ENCODE data around the gene NEK6. TPM values are rescaled to one million over a fixed set of nuclear protein-coding genes. Genes with fewer than 3 reads are reported as not detected.
"Not testable (repeated sequence)": the region's sequence is repeated elsewhere in the genome, so short reads cannot be mapped to it uniquely, and the experiment has no call there.

The NEK6 gene
- polyA plus RNA-seq, 2 of the 4 experiments (the other 2 are of a cell fraction) = 26.1 to 33.7 TPM

DNA sequence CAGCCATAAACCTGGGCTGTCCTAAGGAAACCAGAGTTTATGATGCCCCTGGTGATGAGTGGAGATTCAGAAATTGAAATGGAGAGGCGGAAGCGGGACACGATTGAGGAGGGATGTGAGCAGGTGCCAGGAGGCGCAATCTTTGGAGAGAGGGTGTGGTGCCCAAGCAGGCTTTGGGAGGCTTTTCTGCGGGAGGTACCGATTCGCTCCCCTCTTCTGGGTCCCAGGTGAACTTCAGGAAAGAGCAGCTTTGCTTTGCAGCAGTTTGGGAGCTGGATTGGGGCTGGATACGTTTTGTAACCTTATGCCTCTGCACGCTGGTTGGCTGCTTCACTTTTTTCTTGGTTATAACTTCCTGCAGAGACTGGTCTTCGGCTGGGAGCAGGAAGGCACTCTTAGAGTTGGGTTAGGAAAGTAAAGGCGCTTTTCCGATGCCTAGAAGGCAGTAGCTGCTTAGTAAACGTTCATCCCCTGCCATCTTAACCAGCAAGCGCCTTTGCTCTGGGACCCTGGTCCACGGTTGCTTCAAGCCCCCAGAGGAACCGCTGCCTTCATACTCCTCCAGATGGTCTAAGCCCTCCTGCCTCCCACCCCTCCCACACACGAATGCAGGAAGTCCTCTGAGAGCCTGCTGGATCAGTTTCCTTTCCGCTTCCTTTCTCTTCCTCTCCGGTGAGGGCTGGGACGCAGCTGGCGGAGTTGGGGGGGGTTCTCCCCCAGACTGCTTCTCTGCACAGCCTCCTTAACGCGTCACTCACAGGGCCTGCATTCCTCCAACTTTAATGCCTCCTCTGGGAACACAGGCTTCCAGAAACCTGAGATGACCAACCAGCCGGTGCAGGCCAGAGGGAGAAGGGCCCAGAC is 15.2 kb upstream of the NEK6 start:
- peak in 1 of 2 experiments; percentile 30; a peak in 3 of 6 replicates for ATAC-seq
- 74% methylated on average over 24 of the region's 24 CpGs for WGBS (ENCODE audit: missing lambda C conversion rate)
- CTCF ChIA-PET = interaction anchor here (1.0 to 1.3 kb wide), 3 partner anchors 10 to 666 kb away, joined by 3 to 4 read pairs (median 3); no protein-coding TSS in a partner anchor
- FAIRE-seq = no peak
- Histone ChIP-seq H3K4me3 (no peak overlapping the region), H3K27ac (no peak overlapping the region), H3K9me3 (no peaks in the 10 kb centered on the region), H3K4me1 (no peaks in the 10 kb centered on the region), H3K4me2 (no peak overlapping the region)
- TF ChIP-seq, protein P1, sequence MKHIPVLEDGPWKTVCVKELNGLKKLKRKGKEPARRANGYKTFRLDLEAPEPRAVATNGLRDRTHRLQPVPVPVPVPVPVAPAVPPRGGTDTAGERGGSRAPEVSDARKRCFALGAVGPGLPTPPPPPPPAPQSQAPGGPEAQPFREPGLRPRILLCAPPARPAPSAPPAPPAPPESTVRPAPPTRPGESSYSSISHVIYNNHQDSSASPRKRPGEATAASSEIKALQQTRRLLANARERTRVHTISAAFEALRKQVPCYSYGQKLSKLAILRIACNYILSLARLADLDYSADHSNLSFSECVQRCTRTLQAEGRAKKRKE (CRISPR knock-in tag; IDR thresholded peaks at IDR 0.05; ENCODE audit: low read depth) = no peak
- TF ChIP-seq CHD2 (IDR thresholded peaks at IDR 0.05; ENCODE audit: low read length, partially characterized antibody) (no peak), KDM1A (IDR thresholded peaks at IDR 0.05; ENCODE audit: low read depth) (no peak), HOXB5 (CRISPR knock-in tag; IDR thresholded peaks at IDR 0.05) (no peak), RCOR1 (IDR thresholded peaks at IDR 0.05; ENCODE audit: low read depth, low read length) (no peak), HDAC2 (IDR thresholded peaks at IDR 0.05) (no peak)
- TF ChIP-seq, protein P2, sequence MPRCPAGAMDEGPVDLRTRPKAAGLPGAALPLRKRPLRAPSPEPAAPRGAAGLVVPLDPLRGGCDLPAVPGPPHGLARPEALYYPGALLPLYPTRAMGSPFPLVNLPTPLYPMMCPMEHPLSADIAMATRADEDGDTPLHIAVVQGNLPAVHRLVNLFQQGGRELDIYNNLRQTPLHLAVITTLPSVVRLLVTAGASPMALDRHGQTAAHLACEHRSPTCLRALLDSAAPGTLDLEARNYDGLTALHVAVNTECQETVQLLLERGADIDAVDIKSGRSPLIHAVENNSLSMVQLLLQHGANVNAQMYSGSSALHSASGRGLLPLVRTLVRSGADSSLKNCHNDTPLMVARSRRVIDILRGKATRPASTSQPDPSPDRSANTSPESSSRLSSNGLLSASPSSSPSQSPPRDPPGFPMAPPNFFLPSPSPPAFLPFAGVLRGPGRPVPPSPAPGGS (IDR thresholded peaks at IDR 0.05) = no peak
- TF ChIP-seq, protein P3, sequence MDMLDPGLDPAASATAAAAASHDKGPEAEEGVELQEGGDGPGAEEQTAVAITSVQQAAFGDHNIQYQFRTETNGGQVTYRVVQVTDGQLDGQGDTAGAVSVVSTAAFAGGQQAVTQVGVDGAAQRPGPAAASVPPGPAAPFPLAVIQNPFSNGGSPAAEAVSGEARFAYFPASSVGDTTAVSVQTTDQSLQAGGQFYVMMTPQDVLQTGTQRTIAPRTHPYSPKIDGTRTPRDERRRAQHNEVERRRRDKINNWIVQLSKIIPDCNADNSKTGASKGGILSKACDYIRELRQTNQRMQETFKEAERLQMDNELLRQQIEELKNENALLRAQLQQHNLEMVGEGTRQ (IDR thresholded peaks at IDR 0.05) = no peak
- TF ChIP-seq, protein P4, sequence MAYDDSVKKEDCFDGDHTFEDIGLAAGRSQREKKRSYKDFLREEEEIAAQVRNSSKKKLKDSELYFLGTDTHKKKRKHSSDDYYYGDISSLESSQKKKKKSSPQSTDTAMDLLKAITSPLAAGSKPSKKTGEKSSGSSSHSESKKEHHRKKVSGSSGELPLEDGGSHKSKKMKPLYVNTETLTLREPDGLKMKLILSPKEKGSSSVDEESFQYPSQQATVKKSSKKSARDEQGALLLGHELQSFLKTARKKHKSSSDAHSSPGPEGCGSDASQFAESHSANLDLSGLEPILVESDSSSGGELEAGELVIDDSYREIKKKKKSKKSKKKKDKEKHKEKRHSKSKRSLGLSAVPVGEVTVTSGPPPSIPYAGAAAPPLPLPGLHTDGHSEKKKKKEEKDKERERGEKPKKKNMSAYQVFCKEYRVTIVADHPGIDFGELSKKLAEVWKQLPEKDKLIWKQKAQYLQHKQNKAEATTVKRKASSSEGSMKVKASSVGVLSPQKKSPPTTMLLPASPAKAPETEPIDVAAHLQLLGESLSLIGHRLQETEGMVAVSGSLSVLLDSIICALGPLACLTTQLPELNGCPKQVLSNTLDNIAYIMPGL (CRISPR knock-in tag; IDR thresholded peaks at IDR 0.05; ENCODE audit: borderline replicate concordance) = no peak
- TF ChIP-seq, protein P5, sequence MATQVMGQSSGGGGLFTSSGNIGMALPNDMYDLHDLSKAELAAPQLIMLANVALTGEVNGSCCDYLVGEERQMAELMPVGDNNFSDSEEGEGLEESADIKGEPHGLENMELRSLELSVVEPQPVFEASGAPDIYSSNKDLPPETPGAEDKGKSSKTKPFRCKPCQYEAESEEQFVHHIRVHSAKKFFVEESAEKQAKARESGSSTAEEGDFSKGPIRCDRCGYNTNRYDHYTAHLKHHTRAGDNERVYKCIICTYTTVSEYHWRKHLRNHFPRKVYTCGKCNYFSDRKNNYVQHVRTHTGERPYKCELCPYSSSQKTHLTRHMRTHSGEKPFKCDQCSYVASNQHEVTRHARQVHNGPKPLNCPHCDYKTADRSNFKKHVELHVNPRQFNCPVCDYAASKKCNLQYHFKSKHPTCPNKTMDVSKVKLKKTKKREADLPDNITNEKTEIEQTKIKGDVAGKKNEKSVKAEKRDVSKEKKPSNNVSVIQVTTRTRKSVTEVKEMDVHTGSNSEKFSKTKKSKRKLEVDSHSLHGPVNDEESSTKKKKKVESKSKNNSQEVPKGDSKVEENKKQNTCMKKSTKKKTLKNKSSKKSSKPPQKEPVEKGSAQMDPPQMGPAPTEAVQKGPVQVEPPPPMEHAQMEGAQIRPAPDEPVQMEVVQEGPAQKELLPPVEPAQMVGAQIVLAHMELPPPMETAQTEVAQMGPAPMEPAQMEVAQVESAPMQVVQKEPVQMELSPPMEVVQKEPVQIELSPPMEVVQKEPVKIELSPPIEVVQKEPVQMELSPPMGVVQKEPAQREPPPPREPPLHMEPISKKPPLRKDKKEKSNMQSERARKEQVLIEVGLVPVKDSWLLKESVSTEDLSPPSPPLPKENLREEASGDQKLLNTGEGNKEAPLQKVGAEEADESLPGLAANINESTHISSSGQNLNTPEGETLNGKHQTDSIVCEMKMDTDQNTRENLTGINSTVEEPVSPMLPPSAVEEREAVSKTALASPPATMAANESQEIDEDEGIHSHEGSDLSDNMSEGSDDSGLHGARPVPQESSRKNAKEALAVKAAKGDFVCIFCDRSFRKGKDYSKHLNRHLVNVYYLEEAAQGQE (IDR thresholded peaks at IDR 0.05) = no peak
- POLR2A ChIA-PET = no interaction called here
- DNase-seq (ENCODE audit: low read depth in 1 of 2, low spot score in 1 of 2) = no peak

DNA sequence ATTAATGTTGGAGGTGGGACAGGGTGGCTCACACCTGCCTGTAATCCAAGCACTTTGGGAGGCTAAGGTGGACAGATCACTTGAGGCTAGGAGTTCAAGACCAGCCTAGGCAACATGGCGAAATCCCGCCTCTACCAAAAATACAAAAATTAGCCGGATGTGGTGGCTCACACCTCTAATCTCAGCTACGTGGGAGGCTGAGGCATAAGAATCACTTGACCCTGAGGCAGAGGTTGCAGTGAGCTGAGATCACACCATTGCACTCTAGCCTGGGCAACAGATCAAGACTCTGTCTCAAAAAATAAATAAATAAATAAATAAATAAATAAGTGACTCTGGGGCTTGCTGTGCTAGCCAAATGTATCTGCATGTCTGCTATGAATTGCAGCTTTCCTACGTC is 10.4 kb upstream of the NEK6 start:
- 82% methylated on average over 5 of the region's 5 CpGs for WGBS (ENCODE audit: missing lambda C conversion rate)
- CTCF ChIA-PET = interaction anchor here (0.8 to 1.4 kb wide), 2 partner anchors 13 to 121 kb away, joined by 3 to 5 read pairs; no protein-coding TSS in a partner anchor

DNA sequence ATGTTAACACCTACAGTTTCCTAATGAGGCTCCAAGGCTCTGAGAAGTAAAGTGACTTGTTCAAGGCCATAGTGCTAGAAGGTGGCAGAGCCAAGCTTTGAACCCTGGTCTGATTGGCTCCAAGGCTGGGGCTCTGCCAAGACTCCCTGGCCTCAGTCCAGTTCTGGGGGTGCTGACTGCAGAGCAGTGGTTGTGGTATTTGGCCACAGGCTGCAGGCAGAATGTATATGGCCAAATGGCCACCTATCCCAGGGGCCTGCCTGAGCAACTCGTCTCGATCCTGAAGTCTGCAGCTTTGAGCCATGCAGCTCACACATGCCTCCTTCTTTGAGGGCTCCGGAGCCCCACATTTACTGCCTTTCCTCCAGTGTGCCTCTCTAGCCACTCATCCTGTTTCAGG is 9.7 kb upstream of the NEK6 start:
- CTCF ChIA-PET = interaction anchor here (0.8 kb wide), 1 partner anchor 13 kb away, joined by 3 read pairs; no protein-coding TSS in a partner anchor
- Histone ChIP-seq H3K27ac (no peak overlapping the region), H3K9me3 (no peaks in the 10 kb centered on the region), H3K4me2 (no peak overlapping the region), H3K4me3 (no peak overlapping the region), H3K4me1 (peaks cover 10% of the 10 kb centered on the region)
- DNase-seq (ENCODE audit: low read depth in 1 of 2, low spot score in 1 of 2) = no peak
- no peak for ATAC-seq
- 87% methylated on average over 3 of the region's 3 CpGs for WGBS (ENCODE audit: missing lambda C conversion rate)
- POLR2A ChIA-PET = no interaction called here
- no peak for TF ChIP-seq HOXA7 (CRISPR knock-in tag; IDR thresholded peaks at IDR 0.05)
- TF ChIP-seq, protein P6, sequence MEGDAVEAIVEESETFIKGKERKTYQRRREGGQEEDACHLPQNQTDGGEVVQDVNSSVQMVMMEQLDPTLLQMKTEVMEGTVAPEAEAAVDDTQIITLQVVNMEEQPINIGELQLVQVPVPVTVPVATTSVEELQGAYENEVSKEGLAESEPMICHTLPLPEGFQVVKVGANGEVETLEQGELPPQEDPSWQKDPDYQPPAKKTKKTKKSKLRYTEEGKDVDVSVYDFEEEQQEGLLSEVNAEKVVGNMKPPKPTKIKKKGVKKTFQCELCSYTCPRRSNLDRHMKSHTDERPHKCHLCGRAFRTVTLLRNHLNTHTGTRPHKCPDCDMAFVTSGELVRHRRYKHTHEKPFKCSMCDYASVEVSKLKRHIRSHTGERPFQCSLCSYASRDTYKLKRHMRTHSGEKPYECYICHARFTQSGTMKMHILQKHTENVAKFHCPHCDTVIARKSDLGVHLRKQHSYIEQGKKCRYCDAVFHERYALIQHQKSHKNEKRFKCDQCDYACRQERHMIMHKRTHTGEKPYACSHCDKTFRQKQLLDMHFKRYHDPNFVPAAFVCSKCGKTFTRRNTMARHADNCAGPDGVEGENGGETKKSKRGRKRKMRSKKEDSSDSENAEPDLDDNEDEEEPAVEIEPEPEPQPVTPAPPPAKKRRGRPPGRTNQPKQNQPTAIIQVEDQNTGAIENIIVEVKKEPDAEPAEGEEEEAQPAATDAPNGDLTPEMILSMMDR (IDR thresholded peaks at IDR 0.05) = no peak
- TF ChIP-seq NPAS2 (CRISPR knock-in tag; IDR thresholded peaks at IDR 0.05; ENCODE audit: borderline replicate concordance) = no peak
- TF ChIP-seq MYC (IDR thresholded peaks at IDR 0.05; ENCODE audit: borderline replicate concordance, low read length) = no peak
- no peak for TF ChIP-seq KDM1A (IDR thresholded peaks at IDR 0.05; ENCODE audit: low read depth)
- no peak for TF ChIP-seq FOSB (CRISPR knock-in tag; IDR thresholded peaks at IDR 0.05)
- TF ChIP-seq CEBPB (IDR thresholded peaks at IDR 0.05) = no peak
- no peak for TF ChIP-seq ESRRA (IDR thresholded peaks at IDR 0.05; ENCODE audit: borderline replicate concordance, low read length)
- no peak for TF ChIP-seq EP300 (IDR thresholded peaks at IDR 0.05)
- no peak for TF ChIP-seq HDAC2 (IDR thresholded peaks at IDR 0.05)
- TF ChIP-seq NFE2L2 (conservative IDR thresholded peaks at IDR 0.05; ENCODE audit: low read length) = no peak
- TF ChIP-seq RFX5 (IDR thresholded peaks at IDR 0.05) = no peak
- no peak for FAIRE-seq

More for the DNA sequence above, 10.4 kb upstream of the NEK6 start:
- H3K9me3 ChIP-seq; DNase-seq (ENCODE audit: low read depth in 1 of 2, low spot score in 1 of 2); FAIRE-seq; H3K4me1 ChIP-seq; H3K4me3 ChIP-seq; H3K4me2 ChIP-seq; H3K27ac ChIP-seq; ATAC-seq: not testable (repeated sequence)
- POLR2A ChIA-PET = interaction anchor here (0.7 kb wide), 1 partner anchor 60 kb away, joined by 11 read pairs; no protein-coding TSS in a partner anchor
